Mesothelial cell of epicardium (in vitro differentiated cells): ENCODE measurements around the gene DOCK4. TPM values are rescaled to one million over a fixed set of nuclear protein-coding genes. Genes with fewer than 3 reads are reported as not detected.

ENCODE experiments used
- DNase-seq, 2 experiments: peaks; one replicate each; pipeline ENCODE4 v3.0.0; 2021; ENCODE audit warnings: low spot score in 2 of 2; ENCODE audit not compliant: unreplicated experiment in 2 of 2
- H3K27ac Mint-ChIP-seq: 2 replicates; pipeline ENCODE4 v1.8.0; 2021; ENCODE audit warnings: mixed read lengths
- H3K27me3 Mint-ChIP-seq: 2 replicates; pipeline ENCODE4 v1.8.0; 2021; ENCODE audit warnings: low read depth, mixed read lengths
- H3K36me3 Mint-ChIP-seq: 2 replicates; pipeline ENCODE4 v1.8.0; 2021; ENCODE audit warnings: mixed read lengths
- H3K4me1 Mint-ChIP-seq: 2 replicates; pipeline ENCODE4 v1.8.0; 2021; ENCODE audit warnings: mixed read lengths
- H3K4me3 Mint-ChIP-seq: 2 replicates; pipeline ENCODE4 v1.8.0; 2021; ENCODE audit warnings: mild to moderate bottlenecking, moderate library complexity, mixed read lengths
- H3K9me3 Mint-ChIP-seq: 2 replicates; pipeline ENCODE4 v1.8.0; 2021; ENCODE audit warnings: mixed read lengths
- CTCF ChIP-seq: fragments of 200-600 bp; sonication (generic); IDR thresholded peaks from one replicate; pipeline ENCODE4 v1.5.0; 2021; ENCODE audit warnings: antibody characterized with exemption; ENCODE audit not compliant: unreplicated experiment
- total RNA-seq: library from RNA; stranded (reverse); gene quantifications from 3 replicates; pipeline ENCODE4 v1.2.1, GENCODE V29; 2021

DOCK4 gene
- total RNA-seq, 1 donor from 2014 or later, result 27.7 TPM

- Mint-ChIP-seq H3K27ac (no peak overlapping the region), H3K36me3 (peaks cover 9% of the 10 kb centered on the region), H3K4me3 (no peak overlapping the region), H3K4me1 (peaks cover 12% of the 10 kb centered on the region), H3K27me3 (no peaks in the 10 kb centered on the region), H3K9me3 (no peaks in the 10 kb centered on the region)
- no peak for DNase-seq
- peak; percentile 35 for TF ChIP-seq CTCF
Measured at GRCh38 chr7:111730476-111731300, 475.5 kb downstream of the DOCK4 start.

GRCh38 chr7:111730057-111730456 is 476.1 kb downstream of the DOCK4 start:
- Mint-ChIP-seq H3K36me3 (peaks cover 9% of the 10 kb centered on the region), H3K27ac (no peak overlapping the region), H3K4me3 (no peak overlapping the region), H3K9me3 (no peaks in the 10 kb centered on the region), H3K4me1 (peaks cover 7% of the 10 kb centered on the region), H3K27me3 (no peaks in the 10 kb centered on the region)
- no peak for TF ChIP-seq CTCF
- DNase-seq, result no peak

- no peak overlapping the region for H3K4me3 Mint-ChIP-seq
- DNase-seq, result no peak
- no peak for TF ChIP-seq CTCF
- no peak overlapping the region for H3K27ac Mint-ChIP-seq
- no peaks in the 10 kb centered on the region for H3K9me3 Mint-ChIP-seq
- peaks cover 9% of the 10 kb centered on the region for H3K36me3 Mint-ChIP-seq
- H3K27me3 Mint-ChIP-seq, result no peaks in the 10 kb centered on the region
- H3K4me1 Mint-ChIP-seq, result peaks cover under 1% of the 10 kb centered on the region
Measured at GRCh38 chr7:111729483-111729882, 476.7 kb downstream of the DOCK4 start.

- no peaks in the 10 kb centered on the region for H3K27me3 Mint-ChIP-seq
- H3K27ac Mint-ChIP-seq, result no peak overlapping the region
- no peaks in the 10 kb centered on the region for H3K9me3 Mint-ChIP-seq
- H3K4me3 Mint-ChIP-seq, result no peak overlapping the region
- no peak for DNase-seq
- no peaks in the 10 kb centered on the region for H3K4me1 Mint-ChIP-seq
- no peak for TF ChIP-seq CTCF
- H3K36me3 Mint-ChIP-seq, result peaks cover 8% of the 10 kb centered on the region
Measured at GRCh38 chr7:111728635-111728995, 477.6 kb downstream of the DOCK4 start.

GRCh38 chr7:111727905-111728634 is 478.1 kb downstream of the DOCK4 start:
- Mint-ChIP-seq H3K4me1 (no peaks in the 10 kb centered on the region), H3K9me3 (no peaks in the 10 kb centered on the region), H3K27me3 (no peaks in the 10 kb centered on the region), H3K27ac (no peak overlapping the region), H3K36me3 (peaks cover 5% of the 10 kb centered on the region), H3K4me3 (no peak overlapping the region)
- DNase-seq, result no peak
- no peak for TF ChIP-seq CTCF
